HepG2 (cell line): ENCODE data around the gene AKR7A3. TPM values are rescaled to one million over a fixed set of nuclear protein-coding genes. Genes with fewer than 3 reads are reported as not detected.

ENCODE experiments used
- IRF1 ChIP-seq: sonication (generic); formaldehyde crosslinking; IDR thresholded peaks from 2 replicates; pipeline ENCODE4 v1.4.0; 2020; ENCODE audit warnings: low read depth, mild to moderate bottlenecking, missing genetic modification reagents
- ONECUT2 ChIP-seq: sonication (generic); formaldehyde crosslinking; IDR thresholded peaks from 2 replicates; pipeline ENCODE4 v1.4.0; 2020; ENCODE audit warnings: missing genetic modification reagents
- RBM22 ChIP-seq: fragments of 200-400 bp; formaldehyde crosslinking; optimal IDR thresholded peaks from 2 replicates; pipeline ENCODE3; 2017; ENCODE audit warnings: mild to moderate bottlenecking, low read length, moderate library complexity
- ZNF160 ChIP-seq: sonication (generic); formaldehyde crosslinking; IDR thresholded peaks from 2 replicates; pipeline ENCODE4 v1.8.0; 2022; ENCODE audit warnings: mild to moderate bottlenecking, inconsistent platforms, missing genetic modification reagents
- polyA plus RNA-seq, 8 experiments: library from polyadenylated mRNA; depleted of rRNA in 3 of 8; stranded (reverse) in 7 of 8; unstranded in 1 of 8; fragments of >200 nt; fragmentation: Illumina TruSeq in 4 of 8; extraction: Trizol in 4 of 8; gene quantifications; 2 replicates each; pipeline versions ENCODE4 v1.2.1 to v1.2.3, GENCODE V29; 2011 to 2016; ENCODE audit warnings: low read depth in 4 of 8, missing spikeins in 1 of 8, mixed read lengths in 1 of 8; ENCODE audit not compliant: insufficient read depth in 1 of 8
- total RNA-seq, 5 experiments: library from RNA; depleted of rRNA; stranded (reverse); fragments of >200 nt; fragmentation: Illumina TruSeq; extraction: Trizol; gene quantifications; 2 replicates each; pipeline ENCODE4 v1.2.3, GENCODE V29; 2016; ENCODE audit warnings: low read depth in 1 of 5
- TF ChIP-seq, protein P1 (sequence below): sonication (generic); formaldehyde crosslinking; conservative IDR thresholded peaks from 2 replicates; pipeline ENCODE4 v1.4.0; 2020; ENCODE audit warnings: missing genetic modification reagents
- TF ChIP-seq, protein P2 (sequence below): sonication (generic); formaldehyde crosslinking; IDR thresholded peaks from 2 replicates; pipeline ENCODE4 v1.4.0; 2020; ENCODE audit warnings: mild to moderate bottlenecking, missing genetic modification reagents
- TF ChIP-seq, protein P3 (sequence below): sonication (generic); formaldehyde crosslinking; IDR thresholded peaks from 2 replicates; pipeline ENCODE4 v1.5.0; 2020; ENCODE audit warnings: mild to moderate bottlenecking, missing genetic modification reagents, borderline replicate concordance

AKR7A3 gene
- total and polyA plus RNA-seq, 2 of the 13 experiments (the other 11 are each of a cell fraction or from before 2014, with no cell fraction given), result 0.58 to 1.00 TPM

- TF ChIP-seq IRF1 (CRISPR knock-in tag) (0 out of 2 replicates have a peak, but pooled peaks have one; percentile 37), ZNF160 (CRISPR knock-in tag) (no peak), ONECUT2 (peak; percentile 14; the same call in 1 of the 2 replicates), RBM22 (no peak)
- TF ChIP-seq, protein P1, sequence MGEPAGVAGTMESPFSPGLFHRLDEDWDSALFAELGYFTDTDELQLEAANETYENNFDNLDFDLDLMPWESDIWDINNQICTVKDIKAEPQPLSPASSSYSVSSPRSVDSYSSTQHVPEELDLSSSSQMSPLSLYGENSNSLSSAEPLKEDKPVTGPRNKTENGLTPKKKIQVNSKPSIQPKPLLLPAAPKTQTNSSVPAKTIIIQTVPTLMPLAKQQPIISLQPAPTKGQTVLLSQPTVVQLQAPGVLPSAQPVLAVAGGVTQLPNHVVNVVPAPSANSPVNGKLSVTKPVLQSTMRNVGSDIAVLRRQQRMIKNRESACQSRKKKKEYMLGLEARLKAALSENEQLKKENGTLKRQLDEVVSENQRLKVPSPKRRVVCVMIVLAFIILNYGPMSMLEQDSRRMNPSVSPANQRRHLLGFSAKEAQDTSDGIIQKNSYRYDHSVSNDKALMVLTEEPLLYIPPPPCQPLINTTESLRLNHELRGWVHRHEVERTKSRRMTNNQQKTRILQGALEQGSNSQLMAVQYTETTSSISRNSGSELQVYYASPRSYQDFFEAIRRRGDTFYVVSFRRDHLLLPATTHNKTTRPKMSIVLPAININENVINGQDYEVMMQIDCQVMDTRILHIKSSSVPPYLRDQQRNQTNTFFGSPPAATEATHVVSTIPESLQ (CRISPR knock-in tag), result 0 out of 2 replicates have a peak, but pooled peaks have one; percentile 39
- TF ChIP-seq, protein P2, sequence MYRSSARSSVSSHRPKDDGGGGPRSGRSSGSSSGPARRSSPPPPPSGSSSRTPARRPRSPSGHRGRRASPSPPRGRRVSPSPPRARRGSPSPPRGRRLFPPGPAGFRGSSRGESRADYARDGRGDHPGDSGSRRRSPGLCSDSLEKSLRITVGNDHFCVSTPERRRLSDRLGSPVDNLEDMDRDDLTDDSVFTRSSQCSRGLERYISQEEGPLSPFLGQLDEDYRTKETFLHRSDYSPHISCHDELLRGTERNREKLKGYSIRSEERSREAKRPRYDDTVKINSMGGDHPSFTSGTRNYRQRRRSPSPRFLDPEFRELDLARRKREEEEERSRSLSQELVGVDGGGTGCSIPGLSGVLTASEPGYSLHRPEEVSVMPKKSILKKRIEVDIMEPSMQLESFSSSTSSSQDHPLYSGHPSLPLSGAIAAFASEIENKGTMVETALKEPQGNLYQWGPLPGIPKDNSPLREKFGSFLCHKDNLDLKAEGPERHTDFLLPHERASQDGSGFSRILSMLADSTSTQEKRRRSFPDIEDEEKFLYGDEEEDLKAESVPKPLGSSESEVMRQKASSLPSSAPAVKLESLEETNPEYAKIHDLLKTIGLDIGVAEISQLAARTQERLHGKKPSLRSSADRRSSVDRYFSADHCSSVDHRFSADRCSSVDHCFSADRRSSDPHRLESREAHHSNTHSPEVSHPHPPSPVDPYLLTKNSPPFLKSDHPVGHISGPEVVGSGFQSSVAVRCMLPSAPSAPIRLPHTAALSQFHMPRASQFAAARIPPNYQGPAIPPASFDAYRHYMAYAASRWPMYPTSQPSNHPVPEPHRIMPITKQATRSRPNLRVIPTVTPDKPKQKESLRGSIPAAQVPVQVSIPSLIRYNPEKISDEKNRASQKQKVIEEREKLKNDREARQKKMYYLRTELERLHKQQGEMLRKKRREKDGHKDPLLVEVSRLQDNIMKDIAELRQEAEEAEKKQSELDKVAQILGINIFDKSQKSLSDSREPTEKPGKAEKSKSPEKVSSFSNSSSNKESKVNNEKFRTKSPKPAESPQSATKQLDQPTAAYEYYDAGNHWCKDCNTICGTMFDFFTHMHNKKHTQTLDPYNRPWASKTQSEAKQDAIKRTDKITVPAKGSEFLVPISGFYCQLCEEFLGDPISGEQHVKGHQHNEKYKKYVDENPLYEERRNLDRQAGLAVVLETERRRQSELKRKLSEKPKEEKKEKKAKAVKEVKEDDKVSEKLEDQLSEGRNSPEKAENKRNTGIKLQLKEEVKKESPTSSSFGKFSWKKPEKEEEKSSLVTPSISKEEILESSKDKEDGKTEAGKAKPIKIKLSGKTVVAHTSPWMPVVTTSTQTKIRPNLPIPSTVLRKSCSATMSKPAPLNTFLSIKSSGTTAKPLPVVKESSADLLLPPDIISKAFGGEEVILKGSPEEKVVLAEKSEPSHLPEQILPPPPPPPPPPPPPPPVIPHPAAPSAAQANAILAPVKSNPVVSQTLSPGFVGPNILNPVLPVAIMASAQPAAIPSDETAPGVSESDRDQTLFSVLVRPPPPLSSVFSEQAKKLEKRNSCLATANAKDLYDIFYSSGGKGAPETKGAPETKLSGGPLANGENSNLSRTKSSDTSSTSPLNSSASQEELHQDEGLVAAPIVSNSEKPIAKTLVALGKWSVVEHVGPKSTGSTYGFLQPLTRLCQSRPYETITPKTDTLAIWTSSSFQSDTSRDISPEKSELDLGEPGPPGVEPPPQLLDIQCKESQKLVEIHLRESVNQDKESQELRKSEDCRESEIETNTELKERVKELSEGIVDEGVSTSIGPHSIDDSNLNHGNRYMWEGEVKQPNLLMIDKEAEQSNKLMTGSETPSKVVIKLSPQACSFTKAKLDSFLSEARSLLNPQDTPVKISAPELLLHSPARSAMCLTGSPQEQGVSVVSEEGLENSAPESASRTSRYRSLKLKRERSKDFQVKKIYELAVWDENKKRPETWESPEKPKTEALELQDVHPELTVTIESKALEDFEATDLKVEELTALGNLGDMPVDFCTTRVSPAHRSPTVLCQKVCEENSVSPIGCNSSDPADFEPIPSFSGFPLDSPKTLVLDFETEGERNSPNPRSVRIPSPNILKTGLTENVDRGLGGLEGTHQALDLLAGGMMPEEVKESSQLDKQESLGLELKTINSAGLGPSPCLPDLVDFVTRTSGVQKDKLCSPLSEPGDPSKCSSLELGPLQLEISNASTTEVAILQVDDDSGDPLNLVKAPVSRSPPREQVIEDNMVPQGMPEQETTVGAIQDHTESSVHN, result peak; percentile 14; the same call in 1 of the 2 replicates
- TF ChIP-seq, protein P3, sequence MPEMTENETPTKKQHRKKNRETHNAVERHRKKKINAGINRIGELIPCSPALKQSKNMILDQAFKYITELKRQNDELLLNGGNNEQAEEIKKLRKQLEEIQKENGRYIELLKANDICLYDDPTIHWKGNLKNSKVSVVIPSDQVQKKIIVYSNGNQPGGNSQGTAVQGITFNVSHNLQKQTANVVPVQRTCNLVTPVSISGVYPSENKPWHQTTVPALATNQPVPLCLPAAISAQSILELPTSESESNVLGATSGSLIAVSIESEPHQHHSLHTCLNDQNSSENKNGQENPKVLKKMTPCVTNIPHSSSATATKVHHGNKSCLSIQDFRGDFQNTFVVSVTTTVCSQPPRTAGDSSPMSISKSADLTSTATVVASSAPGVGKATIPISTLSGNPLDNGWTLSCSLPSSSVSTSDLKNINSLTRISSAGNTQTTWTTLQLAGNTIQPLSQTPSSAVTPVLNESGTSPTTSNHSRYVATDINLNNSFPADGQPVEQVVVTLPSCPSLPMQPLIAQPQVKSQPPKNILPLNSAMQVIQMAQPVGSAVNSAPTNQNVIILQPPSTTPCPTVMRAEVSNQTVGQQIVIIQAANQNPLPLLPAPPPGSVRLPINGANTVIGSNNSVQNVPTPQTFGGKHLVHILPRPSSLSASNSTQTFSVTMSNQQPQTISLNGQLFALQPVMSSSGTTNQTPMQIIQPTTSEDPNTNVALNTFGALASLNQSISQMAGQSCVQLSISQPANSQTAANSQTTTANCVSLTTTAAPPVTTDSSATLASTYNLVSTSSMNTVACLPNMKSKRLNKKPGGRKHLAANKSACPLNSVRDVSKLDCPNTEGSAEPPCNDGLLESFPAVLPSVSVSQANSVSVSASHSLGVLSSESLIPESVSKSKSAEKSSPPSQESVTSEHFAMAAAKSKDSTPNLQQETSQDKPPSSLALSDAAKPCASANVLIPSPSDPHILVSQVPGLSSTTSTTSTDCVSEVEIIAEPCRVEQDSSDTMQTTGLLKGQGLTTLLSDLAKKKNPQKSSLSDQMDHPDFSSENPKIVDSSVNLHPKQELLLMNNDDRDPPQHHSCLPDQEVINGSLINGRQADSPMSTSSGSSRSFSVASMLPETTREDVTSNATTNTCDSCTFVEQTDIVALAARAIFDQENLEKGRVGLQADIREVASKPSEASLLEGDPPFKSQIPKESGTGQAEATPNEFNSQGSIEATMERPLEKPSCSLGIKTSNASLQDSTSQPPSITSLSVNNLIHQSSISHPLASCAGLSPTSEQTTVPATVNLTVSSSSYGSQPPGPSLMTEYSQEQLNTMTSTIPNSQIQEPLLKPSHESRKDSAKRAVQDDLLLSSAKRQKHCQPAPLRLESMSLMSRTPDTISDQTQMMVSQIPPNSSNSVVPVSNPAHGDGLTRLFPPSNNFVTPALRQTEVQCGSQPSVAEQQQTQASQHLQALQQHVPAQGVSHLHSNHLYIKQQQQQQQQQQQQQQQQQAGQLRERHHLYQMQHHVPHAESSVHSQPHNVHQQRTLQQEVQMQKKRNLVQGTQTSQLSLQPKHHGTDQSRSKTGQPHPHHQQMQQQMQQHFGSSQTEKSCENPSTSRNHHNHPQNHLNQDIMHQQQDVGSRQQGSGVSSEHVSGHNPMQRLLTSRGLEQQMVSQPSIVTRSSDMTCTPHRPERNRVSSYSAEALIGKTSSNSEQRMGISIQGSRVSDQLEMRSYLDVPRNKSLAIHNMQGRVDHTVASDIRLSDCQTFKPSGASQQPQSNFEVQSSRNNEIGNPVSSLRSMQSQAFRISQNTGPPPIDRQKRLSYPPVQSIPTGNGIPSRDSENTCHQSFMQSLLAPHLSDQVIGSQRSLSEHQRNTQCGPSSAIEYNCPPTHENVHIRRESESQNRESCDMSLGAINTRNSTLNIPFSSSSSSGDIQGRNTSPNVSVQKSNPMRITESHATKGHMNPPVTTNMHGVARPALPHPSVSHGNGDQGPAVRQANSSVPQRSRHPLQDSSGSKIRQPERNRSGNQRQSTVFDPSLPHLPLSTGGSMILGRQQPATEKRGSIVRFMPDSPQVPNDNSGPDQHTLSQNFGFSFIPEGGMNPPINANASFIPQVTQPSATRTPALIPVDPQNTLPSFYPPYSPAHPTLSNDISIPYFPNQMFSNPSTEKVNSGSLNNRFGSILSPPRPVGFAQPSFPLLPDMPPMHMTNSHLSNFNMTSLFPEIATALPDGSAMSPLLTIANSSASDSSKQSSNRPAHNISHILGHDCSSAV, result no peak
Observed at GRCh38 chr1:19251305-19252196, 37.0 kb downstream of the AKR7A3 start, which contains the start of the genes EMC1 and MRTO4 (continued).
